ENCODE data around the gene SLC25A34.

- TF ChIP-seq POLR2A (IDR thresholded peaks at IDR 0.05), result no peak
- TF ChIP-seq, protein P1, sequence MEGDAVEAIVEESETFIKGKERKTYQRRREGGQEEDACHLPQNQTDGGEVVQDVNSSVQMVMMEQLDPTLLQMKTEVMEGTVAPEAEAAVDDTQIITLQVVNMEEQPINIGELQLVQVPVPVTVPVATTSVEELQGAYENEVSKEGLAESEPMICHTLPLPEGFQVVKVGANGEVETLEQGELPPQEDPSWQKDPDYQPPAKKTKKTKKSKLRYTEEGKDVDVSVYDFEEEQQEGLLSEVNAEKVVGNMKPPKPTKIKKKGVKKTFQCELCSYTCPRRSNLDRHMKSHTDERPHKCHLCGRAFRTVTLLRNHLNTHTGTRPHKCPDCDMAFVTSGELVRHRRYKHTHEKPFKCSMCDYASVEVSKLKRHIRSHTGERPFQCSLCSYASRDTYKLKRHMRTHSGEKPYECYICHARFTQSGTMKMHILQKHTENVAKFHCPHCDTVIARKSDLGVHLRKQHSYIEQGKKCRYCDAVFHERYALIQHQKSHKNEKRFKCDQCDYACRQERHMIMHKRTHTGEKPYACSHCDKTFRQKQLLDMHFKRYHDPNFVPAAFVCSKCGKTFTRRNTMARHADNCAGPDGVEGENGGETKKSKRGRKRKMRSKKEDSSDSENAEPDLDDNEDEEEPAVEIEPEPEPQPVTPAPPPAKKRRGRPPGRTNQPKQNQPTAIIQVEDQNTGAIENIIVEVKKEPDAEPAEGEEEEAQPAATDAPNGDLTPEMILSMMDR (IDR thresholded peaks at IDR 0.05), result no peak
Observed at GRCh38 chr1:15749399-15750291, 13.6 kb downstream of the SLC25A34 start.
